HL-60 (cell line): ENCODE results near the gene OR5T1.

Experiments used
- CTCF ChIP-seq: IDR thresholded peaks from one replicate; pipeline ENCODE4 v1.5.1; 2011; ENCODE audit warnings: low read length, control low read depth, inconsistent platforms; ENCODE audit not compliant: insufficient read depth
- POLR2AphosphoS5 ChIP-seq: IDR thresholded peaks from 2 replicates; pipeline ENCODE4 v1.6.1; 2012; ENCODE audit warnings: low read depth
- SPI1 ChIP-seq: IDR thresholded peaks from 2 replicates; pipeline ENCODE4 v1.6.1; 2012; ENCODE audit warnings: low read depth, mild to moderate bottlenecking, borderline replicate concordance
- TF ChIP-seq, protein P1 (sequence below): IDR thresholded peaks from 2 replicates; pipeline ENCODE4 v1.6.1; 2012; ENCODE audit warnings: low read depth; ENCODE audit not compliant: insufficient replicate concordance

- TF ChIP-seq CTCF (no peak), SPI1 (no peak), POLR2AphosphoS5 (no peak)
- TF ChIP-seq, protein P1, sequence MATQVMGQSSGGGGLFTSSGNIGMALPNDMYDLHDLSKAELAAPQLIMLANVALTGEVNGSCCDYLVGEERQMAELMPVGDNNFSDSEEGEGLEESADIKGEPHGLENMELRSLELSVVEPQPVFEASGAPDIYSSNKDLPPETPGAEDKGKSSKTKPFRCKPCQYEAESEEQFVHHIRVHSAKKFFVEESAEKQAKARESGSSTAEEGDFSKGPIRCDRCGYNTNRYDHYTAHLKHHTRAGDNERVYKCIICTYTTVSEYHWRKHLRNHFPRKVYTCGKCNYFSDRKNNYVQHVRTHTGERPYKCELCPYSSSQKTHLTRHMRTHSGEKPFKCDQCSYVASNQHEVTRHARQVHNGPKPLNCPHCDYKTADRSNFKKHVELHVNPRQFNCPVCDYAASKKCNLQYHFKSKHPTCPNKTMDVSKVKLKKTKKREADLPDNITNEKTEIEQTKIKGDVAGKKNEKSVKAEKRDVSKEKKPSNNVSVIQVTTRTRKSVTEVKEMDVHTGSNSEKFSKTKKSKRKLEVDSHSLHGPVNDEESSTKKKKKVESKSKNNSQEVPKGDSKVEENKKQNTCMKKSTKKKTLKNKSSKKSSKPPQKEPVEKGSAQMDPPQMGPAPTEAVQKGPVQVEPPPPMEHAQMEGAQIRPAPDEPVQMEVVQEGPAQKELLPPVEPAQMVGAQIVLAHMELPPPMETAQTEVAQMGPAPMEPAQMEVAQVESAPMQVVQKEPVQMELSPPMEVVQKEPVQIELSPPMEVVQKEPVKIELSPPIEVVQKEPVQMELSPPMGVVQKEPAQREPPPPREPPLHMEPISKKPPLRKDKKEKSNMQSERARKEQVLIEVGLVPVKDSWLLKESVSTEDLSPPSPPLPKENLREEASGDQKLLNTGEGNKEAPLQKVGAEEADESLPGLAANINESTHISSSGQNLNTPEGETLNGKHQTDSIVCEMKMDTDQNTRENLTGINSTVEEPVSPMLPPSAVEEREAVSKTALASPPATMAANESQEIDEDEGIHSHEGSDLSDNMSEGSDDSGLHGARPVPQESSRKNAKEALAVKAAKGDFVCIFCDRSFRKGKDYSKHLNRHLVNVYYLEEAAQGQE: no peak
These were observed at the start of gene OR5T1 for GRCh38 chr11:56273854-56274253.
